CD14-positive monocyte (primary cell): ENCODE results near the gene EIF5A2. TPM values are rescaled to one million over a fixed set of nuclear protein-coding genes. Genes with fewer than 3 reads are reported as not detected.

Experiments used
- DNase-seq, 3 donors: peaks; one replicate each; pipeline ENCODE4 v3.0.0-alpha.2; 2011 to 2022
- H2AFZ ChIP-seq: 2 replicates; pipeline ENCODE4 v1.6.0; 2012; ENCODE audit warnings: mild to moderate bottlenecking, low read depth, low read length, inconsistent platforms; ENCODE audit not compliant: insufficient read depth, poor library complexity, severe bottlenecking
- H3K27ac ChIP-seq, 2 donors: 1 replicate in 1 of 2; 2 replicates in 1 of 2; pipeline ENCODE4 v1.5.1; 2012 to 2013; ENCODE audit warnings: low read length in 2 of 2, control low read depth in 1 of 2, inconsistent platforms in 1 of 2, low read depth in 1 of 2, mild to moderate bottlenecking in 1 of 2
- H3K27me3 ChIP-seq, 2 donors: one replicate each; pipeline versions ENCODE4 v1.6.0 to v1.6.1; 2011 to 2013; ENCODE audit warnings: low read length in 2 of 2; ENCODE audit not compliant: control insufficient read depth in 2 of 2, insufficient read depth in 2 of 2
- H3K36me3 ChIP-seq, 2 donors: replicated peaks in 1 of 2; 1 replicate in 1 of 2; 2 replicates in 1 of 2; pipeline versions ENCODE4 v1.5.1 to v1.6.1; 2012 to 2013; ENCODE audit warnings: low read length in 2 of 2, control low read depth in 1 of 2, inconsistent platforms in 1 of 2, mild to moderate bottlenecking in 1 of 2; ENCODE audit not compliant: insufficient read depth in 2 of 2, control insufficient read depth in 1 of 2
- H3K4me1 ChIP-seq, 2 donors: 1 replicate in 1 of 2; 2 replicates in 1 of 2; pipeline versions ENCODE4 v1.5.1 to v1.6.1; 2012 to 2013; ENCODE audit warnings: low read length in 2 of 2, control low read depth in 1 of 2, inconsistent platforms in 1 of 2, mild to moderate bottlenecking in 1 of 2, moderate library complexity in 1 of 2; ENCODE audit not compliant: insufficient read depth in 2 of 2, control insufficient read depth in 1 of 2
- H3K4me2 ChIP-seq: replicated peaks from 2 replicates; pipeline ENCODE3; 2012; ENCODE audit warnings: low read length, moderate library complexity, mild to moderate bottlenecking; ENCODE audit not compliant: poor library complexity, severe bottlenecking; ENCODE audit errors: extremely low read depth
- H3K4me3 ChIP-seq, 3 experiments: fragments of 200-600 bp in 1 of 3; sonication (generic) in 1 of 3; replicated peaks in 1 of 3; 1 replicate in 2 of 3; 2 replicates in 1 of 3; pipeline ENCODE4 v1.5.1; 2011 to 2013; ENCODE audit warnings: low read length in 3 of 3, mild to moderate bottlenecking in 3 of 3, control low read depth in 2 of 3, low read depth in 2 of 3, inconsistent platforms in 1 of 3, moderate library complexity in 1 of 3
- H3K79me2 ChIP-seq: 2 replicates; pipeline ENCODE4 v1.6.0; 2012; ENCODE audit warnings: mild to moderate bottlenecking, control low read depth, inconsistent platforms, low read length, moderate library complexity; ENCODE audit not compliant: insufficient read depth
- H3K9ac ChIP-seq: 2 replicates; pipeline ENCODE4 v1.6.0; 2017; ENCODE audit warnings: low read length, mild to moderate bottlenecking; ENCODE audit not compliant: insufficient read depth, poor library complexity, severe bottlenecking
- H3K9me3 ChIP-seq, 2 donors: replicated peaks in 1 of 2; 1 replicate in 1 of 2; 2 replicates in 1 of 2; pipeline versions ENCODE4 v1.5.1 to v1.6.1; 2012 to 2013; ENCODE audit warnings: low read length in 2 of 2, control low read depth in 1 of 2; ENCODE audit not compliant: control insufficient read depth in 1 of 2, insufficient read depth in 1 of 2
- H4K20me1 ChIP-seq: 2 replicates; pipeline ENCODE4 v1.6.0; 2012; ENCODE audit warnings: mild to moderate bottlenecking, low read length, control low read depth, moderate library complexity; ENCODE audit not compliant: insufficient read depth
- H3K27ac Mint-ChIP-seq, 7 donors: one replicate each; pipeline ENCODE4 v1.8.0; 2020; ENCODE audit warnings: mild to moderate bottlenecking in 7 of 7, mixed read lengths in 7 of 7, moderate library complexity in 6 of 7, inconsistent platforms in 2 of 7
- H3K27me3 Mint-ChIP-seq, 3 donors: one replicate each; pipeline ENCODE4 v1.8.0; 2021 to 2022; ENCODE audit warnings: low read depth in 3 of 3, mild to moderate bottlenecking in 3 of 3, mixed read lengths in 3 of 3, moderate library complexity in 3 of 3, inconsistent platforms in 1 of 3
- H3K36me3 Mint-ChIP-seq, 2 donors: one replicate each; pipeline ENCODE4 v1.8.0; 2020; ENCODE audit warnings: mixed read lengths in 2 of 2, inconsistent platforms in 1 of 2, mild to moderate bottlenecking in 1 of 2
- H3K4me1 Mint-ChIP-seq: one replicate; pipeline ENCODE4 v1.8.0; 2020; ENCODE audit warnings: mild to moderate bottlenecking, mixed read lengths
- H3K4me3 Mint-ChIP-seq, 2 donors: one replicate each; pipeline ENCODE4 v1.8.0; 2020; ENCODE audit warnings: mild to moderate bottlenecking in 2 of 2, mixed read lengths in 2 of 2, moderate library complexity in 1 of 2
- H3K9me3 Mint-ChIP-seq, 7 donors: one replicate each; pipeline ENCODE4 v1.8.0; 2020 to 2022; ENCODE audit warnings: mixed read lengths in 7 of 7, mild to moderate bottlenecking in 6 of 7, moderate library complexity in 6 of 7, inconsistent platforms in 2 of 7
- WGBS: methylation state at CpG from one replicate; pipeline ENCODE4 v1.1.5; 2013; ENCODE audit warnings: missing lambda C conversion rate; ENCODE audit not compliant: insufficient coverage; 5-methylcytosine and 5-hydroxymethylcytosine counted together
- intact Hi-C, 2 donors: fragments of 100-400 bp; cut with micrococcal nuclease; formaldehyde crosslinking; loops; one replicate each; pipeline versions ENCODE4 v1.15.0 to v1.15.1; 2023
- polyA plus RNA-seq, 3 donors: library from polyadenylated mRNA; depleted of rRNA in 1 of 3; unstranded in 2 of 3; stranded (reverse) in 1 of 3; fragments of 300-500 nt in 2 of 3; fragments of >200 nt in 1 of 3; fragmentation: Illumina TruSeq in 2 of 3; gene quantifications; 1 replicate in 2 of 3; 2 replicates in 1 of 3; pipeline ENCODE4 v1.2.3, GENCODE V29; 2012 to 2021
- TF ChIP-seq, protein P1 (sequence below): fragments of 200-600 bp; IDR thresholded peaks from one replicate; pipeline ENCODE4 v1.8.0; 2022; ENCODE audit warnings: antibody characterized with exemption, mild to moderate bottlenecking

EIF5A2 gene
- polyA plus RNA-seq, 3 donors, result 0.49 to 5.4 (median 1.4) TPM

DNA sequence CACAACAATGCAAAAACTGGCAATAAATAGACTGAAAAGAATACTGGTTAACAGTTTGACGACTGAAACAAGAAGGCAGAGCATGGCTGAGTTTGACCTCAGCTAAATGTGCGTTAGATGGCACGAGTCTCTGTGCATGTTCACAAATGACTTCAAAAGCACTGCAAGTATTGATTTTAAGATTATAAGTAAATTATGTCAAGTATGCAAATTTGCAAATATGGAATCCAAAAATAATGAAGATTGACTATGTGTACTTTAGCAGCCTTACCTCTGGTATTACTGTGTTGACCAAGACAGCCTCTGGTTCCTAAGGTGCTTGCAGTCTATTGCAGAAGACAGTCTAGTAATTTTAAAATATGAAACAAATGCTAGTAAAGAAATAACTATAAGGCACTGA, 2.6 kb upstream of the EIF5A2 start:
- peaks cover 30 to 44% (median 32%) of the 10 kb centered on the region in 3 donors for H3K27me3 Mint-ChIP-seq
- intact Hi-C loops, result no loop called here
- WGBS, result 100% methylated on average over 3 of the region's 3 CpGs
- H3K36me3 Mint-ChIP-seq, result peaks cover 0 to 2% of the 10 kb centered on the region in 2 donors
- H3K27ac Mint-ChIP-seq, result no peak overlapping the region
- no peak overlapping the region for H3K9ac ChIP-seq
- H3K79me2 ChIP-seq, result no peaks in the 10 kb centered on the region
- no peaks in the 10 kb centered on the region for H4K20me1 ChIP-seq
- no peak overlapping the region for H3K4me3 Mint-ChIP-seq
- H3K36me3 ChIP-seq, result no peaks in the 10 kb centered on the region
- peak overlapping the region; percentile 12 for H2AFZ ChIP-seq
- H3K27ac ChIP-seq, result no peak overlapping the region
- H3K9me3 ChIP-seq, result peaks cover 17 to 27% of the 10 kb centered on the region in 2 donors
- TF ChIP-seq, protein P1, sequence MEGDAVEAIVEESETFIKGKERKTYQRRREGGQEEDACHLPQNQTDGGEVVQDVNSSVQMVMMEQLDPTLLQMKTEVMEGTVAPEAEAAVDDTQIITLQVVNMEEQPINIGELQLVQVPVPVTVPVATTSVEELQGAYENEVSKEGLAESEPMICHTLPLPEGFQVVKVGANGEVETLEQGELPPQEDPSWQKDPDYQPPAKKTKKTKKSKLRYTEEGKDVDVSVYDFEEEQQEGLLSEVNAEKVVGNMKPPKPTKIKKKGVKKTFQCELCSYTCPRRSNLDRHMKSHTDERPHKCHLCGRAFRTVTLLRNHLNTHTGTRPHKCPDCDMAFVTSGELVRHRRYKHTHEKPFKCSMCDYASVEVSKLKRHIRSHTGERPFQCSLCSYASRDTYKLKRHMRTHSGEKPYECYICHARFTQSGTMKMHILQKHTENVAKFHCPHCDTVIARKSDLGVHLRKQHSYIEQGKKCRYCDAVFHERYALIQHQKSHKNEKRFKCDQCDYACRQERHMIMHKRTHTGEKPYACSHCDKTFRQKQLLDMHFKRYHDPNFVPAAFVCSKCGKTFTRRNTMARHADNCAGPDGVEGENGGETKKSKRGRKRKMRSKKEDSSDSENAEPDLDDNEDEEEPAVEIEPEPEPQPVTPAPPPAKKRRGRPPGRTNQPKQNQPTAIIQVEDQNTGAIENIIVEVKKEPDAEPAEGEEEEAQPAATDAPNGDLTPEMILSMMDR, result no peak
- H3K4me1 Mint-ChIP-seq, result peaks cover 19% of the 10 kb centered on the region
- H3K4me2 ChIP-seq, result no peak overlapping the region
- peaks cover 10 to 19% of the 10 kb centered on the region in 2 donors for H3K4me1 ChIP-seq
- DNase-seq, result no peak
- no peak overlapping the region for H3K4me3 ChIP-seq
- H3K9me3 Mint-ChIP-seq, result peaks cover 10 to 44% (median 29%) of the 10 kb centered on the region in 7 donors
- H3K27me3 ChIP-seq, result peaks cover 15 to 29% of the 10 kb centered on the region in 2 donors

DNA sequence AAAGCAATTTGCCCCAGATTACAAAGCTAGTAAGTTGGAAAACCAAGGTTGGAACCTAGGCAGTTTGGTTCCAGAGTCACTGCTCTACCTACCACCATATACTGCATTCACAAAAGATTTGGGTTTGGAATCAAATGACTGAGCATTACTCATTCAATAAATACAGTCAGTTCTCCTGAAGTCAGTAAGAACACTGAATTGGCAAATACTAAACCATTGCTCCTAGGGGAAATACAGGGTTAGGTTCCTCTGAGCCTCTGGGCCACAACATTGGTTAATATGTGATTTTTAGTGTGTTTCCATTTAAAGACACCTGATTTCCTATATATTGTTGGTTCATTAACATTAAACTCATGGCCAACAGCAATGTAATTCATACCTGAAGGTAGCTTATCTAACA, 2.1 kb upstream of the EIF5A2 start:
- peak overlapping the region in 1 of 2 donors; percentile 37 for H3K4me3 Mint-ChIP-seq
- Histone ChIP-seq H2AFZ (peak overlapping the region; percentile 12), H4K20me1 (no peaks in the 10 kb centered on the region), H3K79me2 (no peaks in the 10 kb centered on the region), H3K9ac (no peak overlapping the region), H3K4me2 (no peak overlapping the region), H3K27ac (no peak overlapping the region), H3K27me3 (peaks cover 15 to 31% of the 10 kb centered on the region in 2 donors), H3K9me3 (peaks cover 17 to 27% of the 10 kb centered on the region in 2 donors), H3K36me3 (no peaks in the 10 kb centered on the region), H3K4me3 (no peak overlapping the region), H3K4me1 (peaks cover 10 to 19% of the 10 kb centered on the region in 2 donors)
- no peak for DNase-seq
- TF ChIP-seq, protein P1, result no peak
- intact Hi-C loops, result no loop called here
- peaks cover 30 to 47% (median 36%) of the 10 kb centered on the region in 3 donors for H3K27me3 Mint-ChIP-seq
- peaks cover 0 to 2% of the 10 kb centered on the region in 2 donors for H3K36me3 Mint-ChIP-seq
- no peak overlapping the region for H3K27ac Mint-ChIP-seq
- H3K9me3 Mint-ChIP-seq, result peaks cover 10 to 43% (median 29%) of the 10 kb centered on the region in 7 donors
- peaks cover 21% of the 10 kb centered on the region for H3K4me1 Mint-ChIP-seq
